GM18951 (cell line): ENCODE data around the gene MRPS27.
"Not testable (repeated sequence)": the region's sequence is repeated elsewhere in the genome, so short reads cannot be mapped to it uniquely, and the experiment has no call there.

ENCODE experiments used
- POLR2A ChIP-seq: IDR thresholded peaks from 4 replicates; pipeline ENCODE4 v1.6.1; 2011; ENCODE audit warnings: mild to moderate bottlenecking; ENCODE audit not compliant: insufficient read length, insufficient read depth; ENCODE audit errors: extremely low read depth
- in situ Hi-C: fragments of 300-500 bp; cut with MboI; formaldehyde crosslinking; loops from one replicate; pipeline ENCODE4 v1.12.0; 2022; ENCODE audit warnings: low sequenced_read_pairs, mixed read lengths, inconsistent platforms; ENCODE audit not compliant: unreplicated experiment

Gene MRPS27

DNA sequence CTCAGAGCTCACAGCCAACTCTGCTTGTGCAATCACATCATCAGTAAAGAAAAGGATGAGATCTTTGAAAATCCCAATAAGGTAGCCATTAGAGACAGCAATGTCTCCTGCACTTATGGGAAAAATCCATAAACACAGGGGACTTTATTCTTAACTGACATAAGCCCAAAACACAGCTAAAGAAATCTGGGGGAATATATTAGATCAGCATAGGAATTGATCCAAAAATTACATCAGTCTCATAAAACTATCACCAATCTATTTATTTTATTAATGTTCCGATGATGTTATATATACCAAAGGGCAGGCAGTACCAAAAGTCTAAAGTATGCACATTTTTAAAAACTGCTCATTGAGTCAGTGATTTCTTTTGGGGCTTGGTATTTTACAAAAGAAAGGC is 6.9 kb downstream of the MRPS27 start:
- in situ Hi-C loops, result loop anchor here (25.0 kb wide), 1 partner anchor 526 kb away; no protein-coding TSS in a partner anchor
- TF ChIP-seq POLR2A, result no peak

DNA sequence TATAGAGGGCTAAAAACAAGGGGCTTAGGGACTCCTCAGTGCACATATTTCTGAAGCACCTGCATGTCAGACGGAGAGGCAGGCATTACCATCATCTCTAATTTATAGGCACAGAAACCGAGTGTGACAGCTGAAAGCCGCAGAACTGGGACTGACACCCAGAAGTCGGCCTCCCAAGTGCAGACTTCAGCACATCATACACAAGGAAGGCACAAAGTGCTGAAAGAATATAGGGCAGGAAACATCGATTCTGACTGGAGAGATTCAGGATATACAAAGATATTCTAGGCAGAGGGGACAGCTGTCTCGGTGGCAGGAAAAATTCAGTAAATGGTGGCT is 11.2 kb downstream of the MRPS27 start:
- no peak for TF ChIP-seq POLR2A

DNA sequence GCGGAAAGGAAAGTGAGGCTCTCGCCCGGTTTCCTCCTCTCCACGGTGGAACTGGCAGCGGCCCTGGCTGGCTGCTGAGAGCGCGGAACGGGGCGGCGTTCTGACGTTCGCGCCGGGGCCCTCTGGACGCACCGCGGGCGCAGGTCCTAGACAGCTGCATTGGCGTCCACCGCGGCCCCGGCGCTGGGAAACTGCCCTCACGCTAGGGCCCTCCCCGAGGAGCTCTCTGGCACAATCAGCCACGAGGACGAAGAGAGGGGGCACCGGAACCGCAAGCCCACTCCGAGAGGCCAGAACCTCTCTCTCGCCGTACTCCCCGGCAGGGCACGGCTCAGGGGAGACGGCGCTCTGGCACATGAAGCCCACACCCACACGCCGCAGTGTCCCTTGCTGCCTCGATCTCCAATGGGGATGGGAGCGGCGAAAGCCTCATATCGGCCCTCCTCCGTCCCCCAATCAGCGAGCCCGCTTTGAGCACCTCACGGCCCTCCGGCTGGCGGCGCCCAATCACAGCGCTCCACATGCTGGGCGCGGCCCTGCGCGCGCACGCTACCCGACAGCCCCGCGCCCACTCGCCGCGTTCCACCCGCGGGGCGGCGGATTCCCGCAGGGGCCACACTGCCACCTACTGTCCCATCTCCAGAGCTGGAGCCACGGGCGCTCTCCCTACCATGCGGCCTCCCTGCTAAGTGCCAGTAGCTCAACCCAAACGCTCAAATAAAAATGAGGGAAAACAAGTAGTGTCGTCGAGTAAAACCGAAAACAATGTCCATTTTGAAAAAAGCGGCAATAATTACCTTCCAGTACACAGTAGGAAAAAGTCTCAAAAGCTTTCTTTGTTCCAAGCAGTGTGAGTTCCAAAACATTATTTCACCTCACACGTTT is 11.8 kb downstream of the MRPS27 start:
- in situ Hi-C loops, result loop anchor here (5.0 to 25.0 kb wide), 2 partner anchors 176 to 521 kb away; no protein-coding TSS in a partner anchor
- TF ChIP-seq POLR2A, result peak; percentile 99

More for the DNA sequence above, 11.2 kb downstream of the MRPS27 start:
- in situ Hi-C loops, result loop anchor here (5.0 to 25.0 kb wide), 2 partner anchors 177 to 522 kb away; no protein-coding TSS in a partner anchor

DNA sequence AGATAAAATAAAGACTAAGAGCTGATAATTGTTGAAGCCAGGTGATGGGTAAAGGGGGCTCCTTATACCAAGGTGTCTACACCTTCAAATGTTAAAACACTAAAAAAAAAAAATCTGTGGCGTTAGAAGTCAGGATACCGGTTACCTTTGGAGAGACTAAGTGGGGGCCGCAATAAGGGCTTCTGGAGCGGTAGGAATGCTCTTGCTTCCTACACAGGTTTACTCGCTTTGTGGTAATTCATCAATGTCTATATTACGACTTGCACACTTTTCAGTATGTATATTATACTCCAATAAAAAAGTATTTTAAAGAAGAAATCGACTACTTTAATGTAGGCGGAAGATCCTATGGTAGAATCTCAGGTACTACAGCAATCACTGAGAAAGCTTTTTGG is 12.5 kb downstream of the MRPS27 start:
- in situ Hi-C loops, result loop anchor here (5.0 to 25.0 kb wide), 2 partner anchors 175 to 520 kb away; no protein-coding TSS in a partner anchor
- no peak for TF ChIP-seq POLR2A

DNA sequence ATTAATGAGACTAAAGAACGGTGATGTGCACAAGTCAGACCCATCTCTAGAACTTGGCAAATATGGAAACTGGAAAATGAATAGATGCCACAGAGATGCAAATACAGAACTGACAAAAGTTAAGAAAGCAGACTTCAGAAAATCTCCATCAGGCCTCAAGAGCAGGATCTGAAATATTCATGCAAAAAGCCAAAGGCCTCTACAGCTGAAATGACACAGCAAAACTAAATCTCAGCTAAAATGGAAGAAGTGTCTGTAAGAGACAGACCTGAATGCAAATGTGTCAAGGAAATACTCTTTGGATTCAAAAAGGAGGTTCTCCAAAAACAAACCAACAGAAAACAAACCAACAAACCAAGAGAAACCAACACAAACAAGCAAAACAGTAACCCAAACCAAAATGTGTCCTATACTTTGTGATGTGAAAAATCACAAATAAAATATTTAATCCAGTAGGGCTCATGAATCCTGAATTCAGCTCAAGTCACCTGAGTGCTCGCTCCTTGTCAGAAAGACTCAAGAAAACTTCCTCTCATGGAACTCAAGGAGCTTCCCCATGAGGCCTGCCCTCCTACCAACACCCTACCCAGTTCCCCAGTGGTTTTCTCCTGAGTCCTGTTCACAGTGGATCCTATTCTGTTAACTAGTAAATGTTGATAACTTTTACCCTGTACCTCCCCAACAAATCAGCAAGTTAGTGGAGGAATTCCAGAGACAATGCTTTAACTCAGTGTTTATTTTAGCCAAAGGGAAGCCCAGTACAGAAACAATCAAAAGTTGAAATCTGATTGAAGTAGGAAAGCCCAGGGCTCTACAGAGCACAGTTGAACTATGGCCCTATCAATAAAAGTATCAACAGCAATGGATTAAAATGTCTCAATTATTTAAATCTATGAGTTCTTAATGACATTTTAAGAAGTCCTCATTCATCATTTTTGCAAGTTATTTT is 14.6 kb downstream of the MRPS27 start:
- in situ Hi-C loops, result loop anchor here (5.0 to 25.0 kb wide), 2 partner anchors 173 to 518 kb away; no protein-coding TSS in a partner anchor
- TF ChIP-seq POLR2A, result no peak

DNA sequence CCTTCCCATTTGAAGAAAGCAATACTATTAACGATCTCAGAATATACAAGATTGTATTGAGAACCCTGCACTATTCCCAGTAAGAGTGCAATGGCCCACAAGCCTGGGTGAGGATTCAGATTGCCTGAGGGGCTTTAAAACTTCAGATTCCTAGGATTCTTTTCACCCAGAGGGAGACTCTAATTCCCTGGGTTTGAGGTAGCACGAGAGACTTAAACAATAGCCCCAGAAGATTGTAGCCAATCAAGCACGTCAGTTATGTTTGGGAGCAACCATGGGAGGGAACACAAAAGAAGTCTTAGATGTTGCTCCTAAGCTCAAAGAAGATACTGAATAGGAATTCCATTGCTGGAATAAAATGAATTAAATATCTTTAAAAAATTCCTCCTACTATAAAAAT is 17.9 kb downstream of the MRPS27 start:
- in situ Hi-C loops, result loop anchor here (25.0 kb wide), 1 partner anchor 515 kb away; no protein-coding TSS in a partner anchor
- no peak for TF ChIP-seq POLR2A

DNA sequence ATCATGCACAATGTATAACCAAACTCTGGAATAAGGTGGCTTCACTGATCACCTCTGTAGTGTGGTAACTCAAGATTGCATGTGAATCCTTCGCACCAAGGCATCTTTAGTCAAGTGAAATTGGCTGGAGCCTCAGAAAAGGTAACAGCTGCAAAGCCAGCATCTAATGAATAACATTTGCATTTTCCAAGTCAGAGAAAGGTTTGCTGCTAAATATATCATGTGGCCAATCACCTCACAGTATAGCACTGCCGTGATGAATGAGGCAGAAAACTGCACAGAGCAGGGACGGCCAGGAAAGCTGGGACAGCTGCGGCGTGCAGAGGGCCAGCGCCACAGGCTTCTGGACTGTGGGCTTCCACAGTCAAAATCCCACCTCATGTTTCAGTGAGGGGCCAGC is 18.5 kb downstream of the MRPS27 start:
- peak; percentile 66 for TF ChIP-seq POLR2A
- in situ Hi-C loops, result loop anchor here (25.0 kb wide), 1 partner anchor 514 kb away; no protein-coding TSS in a partner anchor

DNA sequence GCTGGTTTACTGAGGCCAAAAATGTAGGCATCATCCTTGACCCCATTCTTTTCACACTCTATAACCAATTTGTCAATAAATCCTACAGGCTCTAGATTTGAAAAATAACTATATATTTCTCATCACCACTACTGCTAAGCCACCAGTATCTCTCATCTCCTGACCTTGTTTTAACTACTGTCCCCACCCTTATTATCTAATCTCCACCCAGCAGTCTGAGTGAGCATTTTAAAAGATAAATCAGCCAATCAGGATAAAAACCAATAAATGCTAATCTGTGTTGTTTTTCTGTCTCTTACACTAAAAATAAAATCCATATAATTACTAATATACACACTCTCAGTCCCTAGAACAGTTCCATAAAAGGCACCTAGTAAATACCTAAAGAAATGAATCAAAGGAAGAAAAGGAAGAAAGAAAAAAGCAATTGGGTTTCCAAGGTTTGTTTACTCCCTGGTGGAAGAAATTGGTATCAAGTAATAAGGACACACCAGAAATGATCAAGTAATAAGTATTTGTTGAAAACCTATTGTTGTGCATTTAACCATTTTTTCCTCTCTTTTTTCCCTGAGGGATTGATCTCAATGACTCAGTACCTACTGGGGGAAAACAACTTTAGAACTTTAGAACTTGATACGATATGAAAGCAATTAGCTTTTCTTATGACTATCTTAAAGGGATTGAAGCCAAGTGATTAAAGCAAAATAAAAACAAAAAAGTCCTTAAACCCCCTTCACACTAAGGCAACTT is 19.3 kb downstream of the MRPS27 start:
- in situ Hi-C loops, result loop anchor here (25.0 kb wide), 1 partner anchor 513 kb away; no protein-coding TSS in a partner anchor
- TF ChIP-seq POLR2A, result no peak

DNA sequence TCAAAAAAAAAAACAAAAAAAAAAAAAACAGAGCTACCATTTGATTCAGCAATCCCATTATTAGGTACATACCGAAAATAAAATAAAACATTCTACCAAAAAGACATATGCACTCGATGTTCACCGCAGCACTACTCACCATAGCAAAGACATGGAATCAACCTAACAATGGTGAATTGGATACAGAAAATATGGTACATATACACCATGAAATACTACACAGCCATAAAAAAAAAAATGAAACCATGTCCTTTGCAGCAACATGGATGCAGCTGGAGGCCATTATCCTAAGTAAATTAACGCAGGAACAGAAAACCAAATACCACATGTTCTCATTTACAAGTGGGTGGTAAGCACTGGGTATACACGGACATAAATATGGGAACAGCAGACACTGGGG is 21.3 kb downstream of the MRPS27 start:
- in situ Hi-C loops, result no loop called here
- no peak for TF ChIP-seq POLR2A

DNA sequence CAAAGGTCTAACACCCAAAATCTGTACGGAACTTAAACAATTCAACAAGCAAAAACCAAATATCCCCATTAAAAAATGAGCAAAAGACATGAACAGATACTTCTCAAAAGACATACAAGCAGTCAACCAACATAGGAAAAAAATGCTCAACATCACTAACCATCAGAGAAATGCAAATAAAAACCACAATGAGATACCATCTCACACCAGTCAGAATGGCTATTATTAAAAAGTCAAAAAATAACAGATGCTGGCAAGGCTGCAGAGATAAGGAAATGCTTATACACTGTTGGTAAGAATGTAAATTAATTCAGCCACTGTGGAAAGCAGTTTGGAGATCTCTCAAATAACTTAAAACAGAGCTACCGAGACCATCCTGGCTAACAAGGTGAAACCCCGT is 21.9 kb downstream of the MRPS27 start:
- in situ Hi-C loops, result not testable (repeated sequence)

DNA sequence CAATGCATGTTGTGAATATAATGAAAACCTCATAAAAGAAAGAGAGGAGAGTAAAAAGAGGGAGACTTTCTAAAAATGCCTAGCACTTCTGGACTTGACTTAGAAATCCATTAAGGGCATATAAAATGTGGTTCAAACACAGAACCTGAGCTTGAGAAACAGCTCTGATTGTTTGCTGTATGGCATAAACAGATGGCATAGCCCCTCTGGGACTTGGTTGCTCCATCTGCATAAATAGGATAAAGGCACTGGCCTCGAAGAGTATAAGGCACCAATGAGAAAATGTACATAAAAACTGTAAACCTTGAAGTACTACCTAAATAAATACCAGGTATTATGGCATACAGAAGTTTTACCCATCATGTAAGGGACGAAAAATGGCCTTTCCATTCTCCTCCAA is 23.8 kb downstream of the MRPS27 start:
- in situ Hi-C loops, result no loop called here
- no peak for TF ChIP-seq POLR2A

DNA sequence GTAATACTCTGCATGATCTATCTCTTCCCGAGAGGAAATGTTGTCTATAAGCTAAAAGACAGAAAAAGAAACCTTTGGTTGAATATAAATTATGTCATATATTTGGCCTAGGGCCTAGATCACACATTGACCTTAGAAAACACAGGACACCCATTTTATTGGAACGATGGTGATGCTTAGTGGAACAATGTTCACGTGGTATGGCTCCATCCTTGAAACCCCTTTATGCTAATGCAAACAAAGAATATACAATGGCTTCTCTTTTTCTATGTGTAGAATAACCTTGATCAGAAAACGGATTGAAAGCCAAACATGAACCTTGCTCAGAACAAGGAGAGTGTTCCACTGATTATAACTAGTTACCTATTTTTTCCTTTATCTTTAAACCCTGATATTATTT is 24.5 kb downstream of the MRPS27 start:
- in situ Hi-C loops, result no loop called here
- TF ChIP-seq POLR2A, result no peak
